ENCODE data around the gene GRIN2C.

GRIN2C gene

GRCh38 chr17:74851612-74852236, 8.0 kb downstream of the GRIN2C start:
- no peak overlapping the region for H3K27ac ChIP-seq (ENCODE audit: low read length)
- no peaks in the 10 kb centered on the region for H3K36me3 ChIP-seq (ENCODE audit: insufficient read depth, low read depth, low read length)
- H3K4me1 ChIP-seq (ENCODE audit: insufficient read depth, low read length) = no peaks in the 10 kb centered on the region
- H3K9me3 ChIP-seq (ENCODE audit: insufficient read depth, low read depth, low read length) = no peaks in the 10 kb centered on the region
- no peak overlapping the region for H3K9ac ChIP-seq (ENCODE audit: low read depth, low read length)
- H3K4me3 ChIP-seq (ENCODE audit: low read length) = no peak overlapping the region
- peaks cover 98% of the 10 kb centered on the region for H3K27me3 ChIP-seq (ENCODE audit: insufficient read depth, low read length)

DNA sequence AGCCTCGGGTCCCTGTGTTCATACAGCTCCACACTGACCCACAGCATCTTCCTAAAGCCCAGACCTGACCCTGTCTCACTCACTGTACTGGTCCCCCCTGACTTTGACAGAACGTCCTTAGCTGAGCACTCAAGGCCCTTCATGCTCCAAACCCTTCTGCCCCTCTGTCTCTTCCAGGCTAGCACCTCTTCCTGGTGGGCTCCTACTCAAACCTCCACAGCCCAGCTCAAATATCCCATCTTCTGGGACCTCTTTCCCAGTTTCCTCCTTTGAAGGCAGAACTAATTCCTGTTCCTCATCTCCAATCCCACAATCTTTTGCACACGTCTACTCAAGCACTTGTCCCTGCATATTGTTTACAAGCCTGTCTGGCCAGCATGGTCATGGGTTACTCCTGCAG, 8.8 kb downstream of the GRIN2C start:
- peaks cover 98% of the 10 kb centered on the region for H3K27me3 ChIP-seq (ENCODE audit: insufficient read depth, low read length)

DNA sequence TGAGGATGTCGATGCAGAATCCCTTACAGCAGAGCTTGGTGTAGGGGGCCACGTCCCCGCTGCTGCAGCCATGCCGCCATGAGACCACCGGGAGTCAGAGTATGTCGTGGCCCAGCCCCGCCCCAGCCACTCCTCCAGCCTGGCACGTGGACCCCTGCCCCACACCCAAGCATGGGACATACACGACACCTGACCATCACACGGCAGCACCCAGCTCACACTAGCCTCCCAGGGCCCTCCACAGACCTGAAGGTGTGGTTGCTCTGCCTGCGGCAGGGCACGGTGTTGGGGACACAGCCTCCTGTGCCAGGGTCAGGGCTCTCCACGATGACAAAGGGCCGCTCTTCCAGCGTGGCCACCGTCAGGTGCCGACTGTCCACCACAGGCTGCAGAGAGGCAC, 9.4 kb downstream of the GRIN2C start:
- H3K27me3 ChIP-seq (ENCODE audit: insufficient read depth, low read length) = peaks cover 98% of the 10 kb centered on the region

More for the DNA sequence above, 8.8 kb downstream of the GRIN2C start:
- H3K4me3 ChIP-seq (ENCODE audit: low read length) = no peak overlapping the region
- H3K9ac ChIP-seq (ENCODE audit: low read depth, low read length) = no peak overlapping the region
- no peaks in the 10 kb centered on the region for H3K9me3 ChIP-seq (ENCODE audit: insufficient read depth, low read depth, low read length)
- no peaks in the 10 kb centered on the region for H3K36me3 ChIP-seq (ENCODE audit: insufficient read depth, low read depth, low read length)
- no peak overlapping the region for H3K27ac ChIP-seq (ENCODE audit: low read length)
- H3K4me1 ChIP-seq (ENCODE audit: insufficient read depth, low read length) = no peaks in the 10 kb centered on the region

GRCh38 chr17:74848656-74849399, 10.9 kb downstream of the GRIN2C start:
- Histone ChIP-seq H3K4me3 (ENCODE audit: low read length) (no peak overlapping the region), H3K36me3 (ENCODE audit: insufficient read depth, low read depth, low read length) (no peaks in the 10 kb centered on the region), H3K27ac (ENCODE audit: low read length) (no peak overlapping the region), H3K9ac (ENCODE audit: low read depth, low read length) (no peak overlapping the region), H3K27me3 (ENCODE audit: insufficient read depth, low read length) (peaks cover 98% of the 10 kb centered on the region), H3K9me3 (ENCODE audit: insufficient read depth, low read depth, low read length) (no peaks in the 10 kb centered on the region), H3K4me1 (ENCODE audit: insufficient read depth, low read length) (no peaks in the 10 kb centered on the region)

More for the DNA sequence above, 9.4 kb downstream of the GRIN2C start:
- Histone ChIP-seq H3K9ac (ENCODE audit: low read depth, low read length) (no peak overlapping the region), H3K9me3 (ENCODE audit: insufficient read depth, low read depth, low read length) (no peaks in the 10 kb centered on the region), H3K4me1 (ENCODE audit: insufficient read depth, low read length) (no peaks in the 10 kb centered on the region), H3K4me3 (ENCODE audit: low read length) (no peak overlapping the region), H3K36me3 (ENCODE audit: insufficient read depth, low read depth, low read length) (no peaks in the 10 kb centered on the region), H3K27ac (ENCODE audit: low read length) (no peak overlapping the region)

- Histone ChIP-seq H3K4me1 (ENCODE audit: insufficient read depth, low read length) (peaks cover 6% of the 10 kb centered on the region), H3K9me3 (ENCODE audit: insufficient read depth, low read depth, low read length) (no peaks in the 10 kb centered on the region), H3K9ac (ENCODE audit: low read depth, low read length) (no peak overlapping the region), H3K4me3 (ENCODE audit: low read length) (no peak overlapping the region), H3K27me3 (ENCODE audit: insufficient read depth, low read length) (peaks cover 95% of the 10 kb centered on the region), H3K36me3 (ENCODE audit: insufficient read depth, low read depth, low read length) (no peaks in the 10 kb centered on the region), H3K27ac (ENCODE audit: low read length) (no peak overlapping the region)
Observed at GRCh38 chr17:74846621-74847020, 13.1 kb downstream of the GRIN2C start.

DNA sequence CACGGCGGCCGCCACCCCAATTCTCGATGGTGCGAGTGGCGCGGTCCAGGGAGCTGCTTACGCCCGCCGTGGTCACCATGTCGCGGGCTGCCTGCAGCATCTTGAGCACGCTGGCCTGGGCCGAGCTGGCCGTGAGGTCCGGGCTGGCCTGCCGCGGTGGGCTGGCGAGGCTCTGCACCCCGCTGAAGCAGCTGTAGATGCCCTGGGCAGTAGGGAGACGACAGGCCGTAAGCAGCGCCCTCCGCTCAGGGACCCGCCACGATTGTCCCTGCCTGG, 16.4 kb downstream of the GRIN2C start:
- H3K36me3 ChIP-seq (ENCODE audit: insufficient read depth, low read depth, low read length) = no peaks in the 10 kb centered on the region
- peaks cover 18% of the 10 kb centered on the region for H3K4me1 ChIP-seq (ENCODE audit: insufficient read depth, low read length)
- H3K9me3 ChIP-seq (ENCODE audit: insufficient read depth, low read depth, low read length) = no peaks in the 10 kb centered on the region
- no peak overlapping the region for H3K4me3 ChIP-seq (ENCODE audit: low read length)
- no peak overlapping the region for H3K27ac ChIP-seq (ENCODE audit: low read length)
- H3K27me3 ChIP-seq (ENCODE audit: insufficient read depth, low read length) = peaks cover 74% of the 10 kb centered on the region
- no peak overlapping the region for H3K9ac ChIP-seq (ENCODE audit: low read depth, low read length)

- H3K9ac ChIP-seq (ENCODE audit: low read depth, low read length) = no peak overlapping the region
- H3K27me3 ChIP-seq (ENCODE audit: insufficient read depth, low read length) = peaks cover 69% of the 10 kb centered on the region
- peak overlapping the region; percentile 54; the same call in 1 of the 2 replicates for H3K4me3 ChIP-seq (ENCODE audit: low read length)
- H3K4me1 ChIP-seq (ENCODE audit: insufficient read depth, low read length) = peaks cover 18% of the 10 kb centered on the region
- no peak overlapping the region for H3K27ac ChIP-seq (ENCODE audit: low read length)
- no peaks in the 10 kb centered on the region for H3K9me3 ChIP-seq (ENCODE audit: insufficient read depth, low read depth, low read length)
- H3K36me3 ChIP-seq (ENCODE audit: insufficient read depth, low read depth, low read length) = no peaks in the 10 kb centered on the region
Observed at GRCh38 chr17:74842599-74843351, 16.9 kb downstream of the GRIN2C start.

DNA sequence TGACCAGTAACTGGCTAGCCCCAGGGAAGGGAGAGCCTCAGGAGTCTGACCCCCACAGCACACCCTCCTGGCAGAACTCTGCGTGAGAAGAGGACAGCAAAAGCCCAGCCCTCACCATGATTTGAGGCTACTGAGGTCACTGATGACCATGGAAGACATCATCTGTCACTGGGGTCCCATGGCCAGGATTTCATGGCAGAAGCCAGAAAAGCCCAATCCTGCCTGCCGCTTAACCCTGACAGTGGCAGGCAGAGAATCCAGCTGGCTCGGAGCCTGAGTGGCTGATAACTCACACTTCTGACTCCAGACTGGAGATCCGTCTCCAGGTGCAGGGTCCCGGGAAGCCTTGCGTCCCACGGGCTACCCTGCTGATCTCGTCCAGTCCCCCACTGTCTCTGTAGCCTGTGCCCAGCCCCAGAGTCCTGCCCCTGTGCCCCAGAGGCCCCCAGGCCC, 17.5 kb downstream of the GRIN2C start:
- no peaks in the 10 kb centered on the region for H3K36me3 ChIP-seq (ENCODE audit: insufficient read depth, low read depth, low read length)
- H3K4me3 ChIP-seq (ENCODE audit: low read length) = peak overlapping the region; percentile 54; the same call in 1 of the 2 replicates
- H3K27ac ChIP-seq (ENCODE audit: low read length) = no peak overlapping the region
- peaks cover 18% of the 10 kb centered on the region for H3K4me1 ChIP-seq (ENCODE audit: insufficient read depth, low read length)
- no peaks in the 10 kb centered on the region for H3K9me3 ChIP-seq (ENCODE audit: insufficient read depth, low read depth, low read length)
- H3K27me3 ChIP-seq (ENCODE audit: insufficient read depth, low read length) = peaks cover 63% of the 10 kb centered on the region
- no peak overlapping the region for H3K9ac ChIP-seq (ENCODE audit: low read depth, low read length)

- H3K4me3 ChIP-seq (ENCODE audit: low read length) = no peak overlapping the region; the same call in 1 of the 2 replicates
- H3K9me3 ChIP-seq (ENCODE audit: insufficient read depth, low read depth, low read length) = no peaks in the 10 kb centered on the region
- no peak overlapping the region for H3K9ac ChIP-seq (ENCODE audit: low read depth, low read length)
- peaks cover 18% of the 10 kb centered on the region for H3K4me1 ChIP-seq (ENCODE audit: insufficient read depth, low read length)
- no peak overlapping the region for H3K27ac ChIP-seq (ENCODE audit: low read length)
- H3K27me3 ChIP-seq (ENCODE audit: insufficient read depth, low read length) = peaks cover 54% of the 10 kb centered on the region
- H3K36me3 ChIP-seq (ENCODE audit: insufficient read depth, low read depth, low read length) = no peaks in the 10 kb centered on the region
Observed at GRCh38 chr17:74840989-74841666, 18.6 kb downstream of the GRIN2C start.

DNA sequence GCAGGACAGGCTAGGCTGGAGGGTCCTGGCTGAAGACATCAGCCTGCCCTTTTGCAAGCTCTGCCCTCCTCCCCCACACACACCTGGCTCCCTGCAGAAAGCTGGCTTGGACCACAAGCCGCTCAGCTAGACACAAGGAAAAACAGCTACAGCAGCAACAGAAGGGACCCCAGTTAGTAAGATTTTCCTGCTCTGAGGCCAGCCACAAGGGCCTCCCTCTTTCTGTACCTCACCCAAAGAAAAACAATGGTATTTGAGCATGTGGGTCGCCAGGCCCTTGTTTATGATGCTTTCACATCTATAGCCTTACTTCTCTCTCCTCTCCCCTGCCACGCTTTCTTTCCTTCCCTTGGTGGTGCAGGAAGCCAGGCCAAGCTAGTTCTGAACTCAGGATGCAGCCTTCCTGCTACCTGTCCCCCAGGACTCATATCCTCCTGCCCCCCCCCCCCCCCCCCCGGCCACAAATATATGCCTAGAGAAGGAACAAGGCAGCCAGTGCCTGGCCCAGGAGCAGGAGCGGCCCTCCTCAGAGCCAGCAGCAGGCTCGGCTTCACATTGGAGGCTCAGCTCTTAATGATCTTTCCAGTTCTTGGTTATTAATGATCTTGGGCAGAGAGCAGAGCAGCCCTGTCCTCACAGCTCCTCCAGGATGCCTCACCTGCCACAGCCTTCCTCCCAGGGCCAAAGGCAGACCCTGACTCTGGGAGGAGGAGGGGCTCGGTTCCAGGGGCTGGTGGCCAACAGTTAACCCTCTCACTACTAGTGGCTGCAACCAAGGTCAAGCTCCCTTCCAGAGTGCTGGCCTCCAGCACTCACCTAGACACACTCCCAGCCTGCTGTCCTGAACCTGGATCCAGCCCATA, 19.5 kb downstream of the GRIN2C start:
- no peak overlapping the region for H3K27ac ChIP-seq (ENCODE audit: low read length)

DNA sequence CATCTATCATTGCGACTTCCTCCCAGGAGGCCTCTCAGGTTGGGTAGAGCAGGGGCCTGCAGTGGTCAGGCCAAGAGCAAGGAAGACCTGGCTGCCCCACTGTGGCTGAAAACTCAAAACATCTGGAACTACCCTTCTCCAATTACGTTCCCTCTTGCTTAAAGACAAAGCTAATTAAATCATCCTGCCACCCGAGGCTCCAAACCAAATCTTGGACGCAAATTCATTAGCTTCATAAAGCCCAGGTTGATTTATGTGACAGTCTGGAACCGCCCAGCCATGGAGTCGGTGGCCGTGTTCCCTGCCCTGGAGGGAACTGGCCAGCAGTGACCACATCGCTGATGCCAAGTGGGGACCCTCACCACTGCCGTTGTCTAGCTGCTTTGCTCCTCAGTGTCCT, 21.4 kb downstream of the GRIN2C start:
- Histone ChIP-seq H3K27ac (ENCODE audit: low read length) (no peak overlapping the region), H3K9me3 (ENCODE audit: insufficient read depth, low read depth, low read length) (no peaks in the 10 kb centered on the region), H3K4me3 (ENCODE audit: low read length) (no peak overlapping the region), H3K9ac (ENCODE audit: low read depth, low read length) (no peak overlapping the region), H3K27me3 (ENCODE audit: insufficient read depth, low read length) (peaks cover 26% of the 10 kb centered on the region), H3K36me3 (ENCODE audit: insufficient read depth, low read depth, low read length) (no peaks in the 10 kb centered on the region), H3K4me1 (ENCODE audit: insufficient read depth, low read length) (peaks cover 18% of the 10 kb centered on the region)

More for the DNA sequence above, 19.5 kb downstream of the GRIN2C start:
- Histone ChIP-seq H3K4me1 (ENCODE audit: insufficient read depth, low read length) (peaks cover 18% of the 10 kb centered on the region), H3K27me3 (ENCODE audit: insufficient read depth, low read length) (peaks cover 45% of the 10 kb centered on the region), H3K4me3 (ENCODE audit: low read length) (no peak overlapping the region; the same call in 1 of the 2 replicates), H3K9ac (ENCODE audit: low read depth, low read length) (no peak overlapping the region), H3K9me3 (ENCODE audit: insufficient read depth, low read depth, low read length) (no peaks in the 10 kb centered on the region), H3K36me3 (ENCODE audit: insufficient read depth, low read depth, low read length) (no peaks in the 10 kb centered on the region)
